Activated B cell treated with CpG ODN at 0.5 μM for 24 hours (primary cell): Measurements from ENCODE around the gene GINS2. TPM values are rescaled to one million over a fixed set of nuclear protein-coding genes. Genes with fewer than 3 reads are reported as not detected.

Source experiments
- ATAC-seq: fragments of 200-7000 bp; cut with Tn5 transposase; one replicate; pipeline ENCODE4 v1.10.0; 2021; ENCODE audit warnings: low read depth, mild to moderate bottlenecking, moderate library complexity
- CTCF ChIA-PET: fragments of 350-600 bp; sonication (Branson Sonifier 250); formaldehyde crosslinking; loops from one replicate; lab custom pipeline; 2021; ENCODE audit warnings: antibody characterized with exemption; lab: Charles Lee
- POLR2A ChIA-PET: fragments of 350-600 bp; sonication (Branson Sonifier 250); formaldehyde crosslinking; loops from one replicate; lab custom pipeline; 2021; ENCODE audit warnings: antibody characterized with exemption; lab: Charles Lee
- DNase-seq: peaks from one replicate; pipeline ENCODE4 v3.0.0; 2022
- H3K27ac Mint-ChIP-seq: one replicate; pipeline ENCODE4 v1.8.0; 2020; ENCODE audit warnings: mixed read lengths
- H3K27me3 Mint-ChIP-seq: one replicate; pipeline ENCODE4 v1.8.0; 2021; ENCODE audit warnings: mixed read lengths
- H3K36me3 Mint-ChIP-seq: one replicate; pipeline ENCODE4 v1.8.0; 2021; ENCODE audit warnings: low read depth, mixed read lengths
- H3K4me1 Mint-ChIP-seq: one replicate; pipeline ENCODE4 v1.8.0; 2021; ENCODE audit warnings: mixed read lengths
- H3K4me3 Mint-ChIP-seq: one replicate; pipeline ENCODE4 v1.8.0; 2020; ENCODE audit warnings: mild to moderate bottlenecking, mixed read lengths
- H3K9me3 Mint-ChIP-seq: one replicate; pipeline ENCODE4 v1.8.0; 2020; ENCODE audit warnings: mixed read lengths
- intact Hi-C: fragments of 100-400 bp; cut with micrococcal nuclease; formaldehyde crosslinking; loops from one replicate; pipeline ENCODE4 v1.15.1; 2024
- total RNA-seq: library from RNA; stranded (reverse); gene quantifications from 2 replicates; pipeline ENCODE4 v1.2.3, GENCODE V29; 2022
- TF ChIP-seq, protein P1 (sequence below): fragments of 200-600 bp; IDR thresholded peaks from one replicate; pipeline ENCODE4 v1.8.0; 2022; ENCODE audit warnings: antibody characterized with exemption, mild to moderate bottlenecking

Gene GINS2
- total RNA-seq, 1 donor from 2014 or later, result 6.0 TPM

DNA sequence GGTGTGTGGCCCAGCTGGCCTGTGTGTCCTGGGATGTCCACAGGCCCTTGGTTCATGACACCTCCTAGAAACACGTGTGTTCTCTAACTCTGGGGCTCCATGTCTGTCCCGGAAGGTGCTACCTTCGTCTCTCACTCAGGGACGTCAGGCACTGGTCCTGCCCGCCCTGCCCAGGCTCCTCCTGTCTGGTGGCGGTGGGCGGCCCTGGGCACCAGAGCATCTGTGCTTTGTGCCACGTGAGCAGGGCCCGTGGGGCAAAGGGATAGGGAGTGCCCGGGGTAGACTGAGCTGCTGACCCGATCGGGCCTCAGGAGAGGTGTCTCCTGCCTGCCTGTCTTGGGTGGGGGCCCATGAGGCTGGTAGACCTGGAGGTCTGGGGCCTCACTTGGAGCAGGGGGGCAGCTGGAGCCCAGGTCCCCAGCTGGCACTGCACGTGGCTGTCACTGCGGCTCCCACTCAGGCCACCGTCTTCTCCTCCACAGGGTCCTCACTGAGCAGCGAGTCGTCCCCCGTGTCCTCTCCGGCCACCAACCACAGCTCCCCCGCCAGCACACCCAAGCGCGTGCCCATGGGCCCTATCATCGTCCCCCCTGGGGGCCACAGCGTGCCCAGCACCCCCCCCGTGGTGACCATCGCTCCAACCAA, 40.6 kb downstream of the GINS2 start:
- ATAC-seq (no peak), DNase-seq (no peak)
- CTCF ChIA-PET, result no interaction called here
- Mint-ChIP-seq H3K9me3 (no peaks in the 10 kb centered on the region), H3K4me3 (no peak overlapping the region), H3K4me1 (peaks cover 9% of the 10 kb centered on the region), H3K27ac (no peak overlapping the region), H3K36me3 (peaks cover 31% of the 10 kb centered on the region), H3K27me3 (no peaks in the 10 kb centered on the region)
- intact Hi-C loops, result no loop called here
- POLR2A ChIA-PET, result no interaction called here
- TF ChIP-seq, protein P1, sequence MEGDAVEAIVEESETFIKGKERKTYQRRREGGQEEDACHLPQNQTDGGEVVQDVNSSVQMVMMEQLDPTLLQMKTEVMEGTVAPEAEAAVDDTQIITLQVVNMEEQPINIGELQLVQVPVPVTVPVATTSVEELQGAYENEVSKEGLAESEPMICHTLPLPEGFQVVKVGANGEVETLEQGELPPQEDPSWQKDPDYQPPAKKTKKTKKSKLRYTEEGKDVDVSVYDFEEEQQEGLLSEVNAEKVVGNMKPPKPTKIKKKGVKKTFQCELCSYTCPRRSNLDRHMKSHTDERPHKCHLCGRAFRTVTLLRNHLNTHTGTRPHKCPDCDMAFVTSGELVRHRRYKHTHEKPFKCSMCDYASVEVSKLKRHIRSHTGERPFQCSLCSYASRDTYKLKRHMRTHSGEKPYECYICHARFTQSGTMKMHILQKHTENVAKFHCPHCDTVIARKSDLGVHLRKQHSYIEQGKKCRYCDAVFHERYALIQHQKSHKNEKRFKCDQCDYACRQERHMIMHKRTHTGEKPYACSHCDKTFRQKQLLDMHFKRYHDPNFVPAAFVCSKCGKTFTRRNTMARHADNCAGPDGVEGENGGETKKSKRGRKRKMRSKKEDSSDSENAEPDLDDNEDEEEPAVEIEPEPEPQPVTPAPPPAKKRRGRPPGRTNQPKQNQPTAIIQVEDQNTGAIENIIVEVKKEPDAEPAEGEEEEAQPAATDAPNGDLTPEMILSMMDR, result no peak

DNA sequence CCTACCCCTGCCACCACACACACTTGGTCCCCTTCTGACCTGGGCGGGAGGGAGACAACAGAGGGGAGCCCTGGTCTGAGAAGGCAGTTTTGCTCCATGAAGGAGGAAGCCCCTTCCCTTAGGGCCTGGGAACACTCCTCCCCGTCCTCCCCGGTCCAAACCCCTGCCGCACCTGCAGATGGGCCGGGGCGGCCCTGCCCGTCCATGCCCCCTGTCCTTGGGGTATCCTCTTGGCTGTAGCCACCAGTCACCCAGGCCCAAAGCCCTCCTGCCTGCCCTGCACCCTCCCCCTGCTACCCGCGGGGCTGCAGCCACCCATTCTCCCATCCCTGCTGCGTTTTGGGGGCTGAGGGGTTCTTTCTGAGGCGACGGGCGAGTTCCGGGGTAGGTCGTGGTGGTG, 41.8 kb downstream of the GINS2 start:
- H3K36me3 Mint-ChIP-seq, result peaks cover 25% of the 10 kb centered on the region
- no peaks in the 10 kb centered on the region for H3K9me3 Mint-ChIP-seq
- intact Hi-C loops, result no loop called here
- DNase-seq (no peak), ATAC-seq (no peak)
- no peaks in the 10 kb centered on the region for H3K27me3 Mint-ChIP-seq
- peaks cover 10% of the 10 kb centered on the region for H3K4me1 Mint-ChIP-seq
- H3K27ac Mint-ChIP-seq, result no peak overlapping the region
- TF ChIP-seq, protein P1, result no peak
- ChIA-PET CTCF (no interaction called here), POLR2A (no interaction called here)
- H3K4me3 Mint-ChIP-seq, result no peak overlapping the region

DNA sequence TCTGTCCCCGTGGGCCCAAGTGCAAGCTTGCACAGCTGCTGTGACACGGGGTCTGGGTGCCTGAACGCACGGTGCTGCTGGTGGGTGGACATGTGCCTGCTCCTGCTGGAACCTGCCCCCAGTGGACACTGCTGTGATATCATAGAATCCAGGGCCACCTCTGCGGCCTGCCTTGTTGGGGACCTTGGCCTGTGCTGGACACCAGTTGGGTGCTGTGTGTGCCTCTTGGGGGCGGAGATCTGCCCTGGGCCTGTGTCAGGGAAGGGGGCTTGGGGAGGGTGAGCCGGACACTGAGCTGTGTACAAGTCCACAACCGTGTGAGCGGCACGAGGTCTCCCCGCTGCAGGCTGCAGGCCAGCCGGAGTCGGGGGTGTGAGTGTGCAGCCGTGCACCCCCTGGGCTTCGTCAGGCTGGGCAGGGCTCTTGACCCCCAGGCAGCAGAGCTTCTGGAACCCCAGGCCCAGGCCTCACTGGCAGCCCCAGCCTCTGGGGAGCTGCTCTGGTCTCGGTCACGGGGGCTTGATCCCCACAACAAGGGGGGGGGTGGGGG, 42.3 kb downstream of the GINS2 start:
- no peak overlapping the region for H3K27ac Mint-ChIP-seq
- no peaks in the 10 kb centered on the region for H3K9me3 Mint-ChIP-seq
- no peaks in the 10 kb centered on the region for H3K27me3 Mint-ChIP-seq
- H3K4me3 Mint-ChIP-seq, result no peak overlapping the region
- TF ChIP-seq, protein P1, result no peak
- ChIA-PET CTCF (no interaction called here), POLR2A (no interaction called here)
- intact Hi-C loops, result no loop called here
- ATAC-seq (no peak), DNase-seq (no peak)
- peaks cover 8% of the 10 kb centered on the region for H3K4me1 Mint-ChIP-seq
- peaks cover 24% of the 10 kb centered on the region for H3K36me3 Mint-ChIP-seq

DNA sequence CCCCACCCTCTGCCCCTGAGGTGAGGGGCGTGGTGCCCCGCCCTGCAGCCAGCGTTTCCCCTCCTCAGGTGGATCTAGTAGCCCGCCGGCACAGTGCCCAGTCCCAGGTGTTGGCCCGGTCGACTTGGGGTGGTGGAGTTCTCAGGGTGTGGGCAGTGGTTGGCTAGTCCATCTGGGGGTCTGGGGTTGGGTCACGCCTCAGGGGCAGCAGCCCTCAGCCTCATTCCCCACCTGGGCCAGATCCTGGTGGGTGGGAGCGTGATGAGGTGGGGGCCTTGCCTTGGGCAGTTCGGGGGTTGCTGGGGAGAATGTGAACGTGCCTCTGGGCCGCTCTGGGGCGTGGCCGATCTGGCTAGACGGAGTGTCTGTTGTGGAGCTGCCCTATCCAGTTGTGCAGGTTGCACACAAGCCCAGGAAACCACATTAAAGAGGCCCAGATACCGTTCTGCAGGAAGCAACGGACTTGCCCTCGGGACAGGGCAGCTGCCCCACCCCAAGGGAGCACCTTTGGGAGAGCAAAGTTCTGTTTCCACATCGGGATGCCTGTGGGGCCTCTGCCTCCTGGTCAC, 43.6 kb downstream of the GINS2 start:
- intact Hi-C loops, result no loop called here
- H3K27ac Mint-ChIP-seq, result no peak overlapping the region
- ChIA-PET CTCF (no interaction called here), POLR2A (no interaction called here)
- ATAC-seq, result no peak
- DNase-seq, result no peak
- H3K4me3 Mint-ChIP-seq, result no peak overlapping the region
- H3K27me3 Mint-ChIP-seq, result no peaks in the 10 kb centered on the region
- H3K9me3 Mint-ChIP-seq, result no peaks in the 10 kb centered on the region
- TF ChIP-seq, protein P1, result no peak
- peaks cover 8% of the 10 kb centered on the region for H3K4me1 Mint-ChIP-seq
- peaks cover 24% of the 10 kb centered on the region for H3K36me3 Mint-ChIP-seq

DNA sequence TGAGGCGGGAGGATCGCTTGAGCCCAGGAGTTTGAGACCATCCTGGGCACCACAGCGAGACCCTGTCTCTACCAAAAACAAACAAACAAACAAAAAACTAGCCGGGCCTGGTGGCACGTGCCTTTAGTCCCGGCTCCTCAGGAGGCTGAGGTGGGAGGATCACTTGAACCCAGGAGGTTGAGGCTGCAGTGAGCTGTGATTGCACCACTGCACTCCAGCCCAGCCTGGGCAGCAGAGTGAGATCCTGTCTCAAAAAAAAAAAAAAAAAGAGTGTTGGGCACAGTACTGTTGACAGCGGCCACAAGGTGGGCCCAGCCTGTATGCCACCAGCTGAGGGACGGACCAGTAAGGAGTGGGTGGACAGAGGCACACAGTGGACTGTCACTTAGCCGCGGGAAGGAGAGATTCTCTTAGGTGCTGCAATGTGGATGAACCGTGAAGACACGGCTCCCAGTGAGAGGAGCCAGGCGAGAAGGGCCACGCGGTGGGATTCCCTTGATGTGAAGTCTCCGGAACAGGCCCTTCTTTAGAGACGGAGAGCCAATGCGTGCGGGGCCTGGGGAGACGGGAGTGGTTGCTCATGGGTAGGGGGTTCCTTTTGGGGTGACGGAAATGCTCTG, 44.6 kb downstream of the GINS2 start:
- H3K27ac Mint-ChIP-seq, result no peak overlapping the region
- ATAC-seq, result no peak
- H3K27me3 Mint-ChIP-seq, result no peaks in the 10 kb centered on the region
- H3K4me3 Mint-ChIP-seq, result no peak overlapping the region
- DNase-seq, result no peak
- CTCF ChIA-PET, result interaction anchor here (1.0 kb wide), 1 partner anchor 28 kb away, joined by 3 read pairs; no protein-coding TSS in a partner anchor
- H3K9me3 Mint-ChIP-seq, result no peaks in the 10 kb centered on the region
- POLR2A ChIA-PET, result no interaction called here
- intact Hi-C loops, result no loop called here
- H3K4me1 Mint-ChIP-seq, result peaks cover 7% of the 10 kb centered on the region
- H3K36me3 Mint-ChIP-seq, result peaks cover 24% of the 10 kb centered on the region
- TF ChIP-seq, protein P1, result no peak
